GM19468 (cell line): ENCODE results near the gene MRPL30.
"Not testable (repeated sequence)": the region's sequence is repeated elsewhere in the genome, so short reads cannot be mapped to it uniquely, and the experiment has no call there.

Experiments
- ATAC-seq: cut with Tn5 transposase; IDR thresholded peaks from one replicate; pipeline ENCODE4 v1.9.1; 2021; ENCODE audit warnings: mild to moderate bottlenecking, moderate library complexity, moderate number of reproducible peaks; ENCODE audit not compliant: unreplicated experiment; ENCODE audit errors: extremely low read depth

MRPL30 gene

DNA sequence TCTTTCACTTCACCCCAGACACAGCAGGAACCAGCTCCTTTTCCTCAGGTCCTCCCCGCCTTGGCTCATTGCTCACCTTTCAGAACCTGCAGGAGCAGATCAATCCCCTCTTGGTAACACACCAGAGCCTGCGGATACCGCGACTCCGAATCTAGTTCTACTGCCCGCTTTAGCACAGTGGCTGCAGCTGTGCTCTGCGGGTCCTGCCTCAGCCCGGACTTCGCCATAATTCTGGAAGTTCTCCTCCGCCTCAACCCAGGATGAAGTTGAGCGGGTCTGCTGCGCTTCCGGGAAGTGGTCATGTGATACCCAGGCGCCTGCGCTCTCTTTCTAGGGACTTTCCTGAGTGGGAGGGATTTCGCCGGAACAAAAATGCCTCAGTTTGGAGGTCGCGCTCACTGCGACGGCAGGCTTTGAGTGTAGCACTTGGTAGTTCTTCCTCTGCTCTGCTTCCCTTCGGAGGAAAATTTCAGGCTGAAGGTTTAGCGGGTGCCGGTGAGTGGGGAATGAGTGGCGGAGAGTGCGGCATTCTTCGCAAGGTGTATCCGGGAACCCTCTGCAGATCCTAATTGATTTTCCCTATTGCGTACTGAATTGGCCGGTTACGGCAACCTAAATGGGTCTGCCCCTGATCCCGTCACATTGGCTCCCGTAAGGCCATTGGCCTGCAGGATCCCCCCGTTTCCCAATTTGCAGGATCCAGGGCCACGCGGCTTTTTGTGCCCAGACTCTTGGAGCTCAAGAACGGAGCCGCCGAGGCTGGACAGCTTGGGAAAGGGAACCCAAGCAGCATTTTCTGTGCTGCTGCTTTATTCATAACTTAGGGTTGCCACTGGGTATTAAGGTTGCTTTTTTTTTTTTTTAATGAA lies at the start of gene MRPL30, which contains the start of gene MITD1:
MRPL30 (plus strand) TSS at position 430 of the 869 bp plus-strand sequence. CDS start 5,020 bp downstream, outside the sequence.
MITD1 (minus strand) TSS at position 304 of the 869 bp plus-strand sequence; CDS start at position 227, 77 bp downstream.
- ATAC-seq: peak; percentile 78

DNA sequence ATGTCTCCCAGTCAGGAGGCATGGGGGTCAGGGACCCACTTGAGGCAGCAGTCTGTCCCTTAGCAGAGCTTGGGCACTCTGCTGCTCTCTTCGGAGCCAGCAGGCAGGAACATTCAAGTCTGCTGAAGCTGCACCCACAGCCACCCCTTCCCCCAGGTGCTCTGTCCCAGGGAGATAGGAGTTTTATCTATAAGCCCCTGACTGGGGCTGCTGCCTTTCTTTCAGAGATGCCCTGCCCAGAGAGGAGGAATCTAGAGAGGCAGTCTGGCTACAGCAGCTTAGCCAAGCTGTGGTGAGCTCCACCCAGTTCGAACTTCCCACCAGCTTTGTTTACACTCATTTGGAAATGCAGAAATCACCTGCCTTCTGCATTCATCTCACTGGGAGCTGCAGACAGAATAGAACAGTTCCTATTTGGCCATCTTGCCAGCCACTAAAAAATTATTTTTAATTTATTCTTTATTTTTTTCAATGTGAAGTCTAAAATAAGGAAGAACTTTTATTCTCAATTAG lies 45.9 kb upstream of the MRPL30 start:
- ATAC-seq: not testable (repeated sequence)

DNA sequence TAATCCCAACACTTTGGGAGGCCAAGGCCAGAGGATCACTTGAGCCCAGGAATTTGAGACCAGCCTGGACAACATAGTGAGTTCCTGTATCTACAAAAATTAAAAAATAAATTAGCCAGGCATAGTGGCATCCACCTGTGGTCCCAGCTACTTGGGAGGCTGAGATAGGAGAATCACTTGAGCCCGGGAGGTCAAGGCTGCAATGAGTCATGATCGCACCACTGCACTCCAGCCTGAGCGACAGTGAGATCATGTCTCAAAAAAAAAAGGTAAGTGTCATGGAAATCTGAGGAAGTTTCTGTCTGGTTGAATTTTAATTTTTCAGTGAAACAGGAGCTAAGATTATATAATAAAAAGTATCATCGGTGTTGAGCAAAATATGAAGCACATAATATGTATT lies 42.0 kb upstream of the MRPL30 start:
- no peak for ATAC-seq

DNA sequence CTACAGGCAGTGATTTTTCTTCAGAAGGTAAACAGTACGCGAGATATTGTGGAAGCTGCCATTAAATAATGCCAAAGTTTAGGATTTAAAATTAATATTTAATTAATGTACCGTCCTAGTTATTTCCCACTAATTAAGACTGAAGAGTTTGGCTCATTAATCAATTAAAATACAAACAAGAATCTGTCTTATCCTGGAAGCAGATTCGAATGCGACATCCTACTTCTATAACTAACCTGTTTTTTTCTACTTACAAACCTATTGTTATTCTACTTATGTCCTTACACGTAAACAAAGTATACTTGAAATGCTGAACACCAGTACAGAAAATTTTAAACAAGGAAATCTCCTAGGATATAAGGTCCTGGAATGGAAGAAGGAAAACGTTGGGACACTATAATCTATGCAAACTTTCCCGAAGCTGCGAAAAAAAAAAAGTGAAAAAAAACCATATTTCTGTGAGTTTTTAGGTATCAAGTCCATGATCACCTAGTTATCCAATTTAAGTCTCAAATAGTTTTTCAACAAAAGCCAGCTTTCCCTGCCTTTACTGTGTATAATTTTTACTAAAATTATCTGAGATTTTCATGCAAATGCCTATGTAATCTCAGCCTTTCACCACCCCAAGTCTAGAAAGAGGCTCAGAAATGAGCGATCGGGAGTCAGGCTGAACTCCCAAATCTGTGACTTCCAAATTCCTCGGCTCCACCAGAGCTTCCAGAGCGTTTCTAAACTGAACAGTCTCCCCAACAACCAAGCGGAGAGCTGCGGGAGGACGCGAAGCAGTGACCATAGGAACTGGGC lies 40.7 kb upstream of the MRPL30 start:
- ATAC-seq: no peak

DNA sequence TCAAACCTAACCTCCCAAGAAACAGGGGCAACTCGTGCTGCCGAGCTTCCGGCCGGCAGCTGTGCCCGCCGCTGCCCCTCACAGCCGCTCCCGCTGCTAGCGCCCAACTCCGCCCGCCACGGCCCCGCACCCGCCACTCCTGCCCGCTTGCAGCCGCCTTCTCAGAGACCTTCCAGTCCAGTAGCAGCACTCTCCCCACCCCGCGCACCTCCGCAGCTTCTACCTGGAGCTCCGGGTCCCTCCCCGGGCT lies 40.2 kb upstream of the MRPL30 start:
- ATAC-seq: peak; percentile 7

DNA sequence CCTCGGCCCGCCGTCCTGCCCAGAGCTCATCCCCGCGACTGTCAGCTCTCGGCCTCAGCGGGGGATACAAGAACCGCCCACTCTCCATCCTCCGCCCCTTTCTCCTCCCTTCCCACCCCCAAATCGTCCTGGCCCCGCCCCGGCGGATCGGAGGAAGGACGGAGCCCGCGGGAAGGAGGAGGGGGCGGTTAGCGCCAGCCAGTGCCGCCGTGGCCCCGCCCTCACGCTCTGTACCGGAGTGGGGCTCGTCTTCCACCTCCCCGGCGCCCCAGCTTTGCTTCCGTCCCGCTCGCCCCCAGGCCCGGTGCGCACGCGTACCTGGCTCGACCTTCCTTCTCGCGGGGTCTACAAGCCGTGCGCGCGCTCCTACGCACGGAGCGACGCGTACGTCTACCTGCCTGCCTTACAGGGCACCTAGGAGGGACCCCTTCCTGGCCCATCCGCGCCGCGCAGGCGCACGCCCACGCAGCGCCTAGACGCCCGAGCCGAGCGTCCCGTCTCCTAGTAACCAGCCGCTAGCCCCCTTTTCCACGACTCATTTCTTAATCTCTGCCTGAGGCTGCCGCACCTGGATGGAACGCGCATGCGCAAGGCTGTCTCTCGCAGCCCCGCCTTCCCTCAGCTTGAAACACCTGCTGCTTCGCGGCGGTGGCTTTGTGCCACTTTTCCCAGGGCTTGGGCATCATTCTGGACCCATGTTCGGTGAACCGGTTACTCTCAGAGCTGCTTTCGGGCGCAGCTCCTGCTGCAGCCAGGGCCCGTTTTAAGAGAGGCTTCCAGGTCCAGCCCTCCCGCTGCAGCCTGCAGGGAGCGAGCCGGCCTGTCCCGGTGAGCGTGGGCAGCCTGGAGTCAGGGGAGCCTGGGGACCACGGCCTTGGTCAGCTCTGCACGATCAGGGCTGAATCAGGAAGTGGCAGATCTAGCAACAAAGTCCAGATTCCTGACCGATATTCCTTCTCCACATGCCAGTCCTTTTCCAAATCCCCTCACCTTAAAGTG lies 39.6 kb upstream of the MRPL30 start, which contains the start of gene C2orf15:
C2orf15 (plus strand) TSS at position 598 of the 999 bp plus-strand sequence. CDS start 8,852 bp downstream, outside the sequence.
- peak; percentile 72 for ATAC-seq

DNA sequence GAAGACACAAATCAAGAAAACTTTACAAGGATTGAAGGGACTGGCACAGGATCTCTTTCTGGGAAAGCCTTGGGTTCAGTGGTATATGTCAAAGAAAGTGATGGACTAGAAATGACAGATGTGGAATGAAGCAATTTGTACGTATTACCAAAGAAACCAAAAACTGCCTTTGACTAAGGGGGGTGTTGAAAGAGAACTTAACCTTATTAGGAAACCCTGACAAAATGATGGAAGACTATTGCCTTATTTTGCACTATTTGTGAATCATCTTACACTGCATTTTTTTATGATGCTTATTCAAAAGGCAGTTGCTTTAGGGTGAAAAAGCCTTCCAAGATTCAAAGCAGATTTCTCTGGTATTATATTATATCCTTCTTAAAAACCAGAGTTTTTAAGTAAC lies 30.3 kb upstream of the MRPL30 start:
- ATAC-seq: no peak

DNA sequence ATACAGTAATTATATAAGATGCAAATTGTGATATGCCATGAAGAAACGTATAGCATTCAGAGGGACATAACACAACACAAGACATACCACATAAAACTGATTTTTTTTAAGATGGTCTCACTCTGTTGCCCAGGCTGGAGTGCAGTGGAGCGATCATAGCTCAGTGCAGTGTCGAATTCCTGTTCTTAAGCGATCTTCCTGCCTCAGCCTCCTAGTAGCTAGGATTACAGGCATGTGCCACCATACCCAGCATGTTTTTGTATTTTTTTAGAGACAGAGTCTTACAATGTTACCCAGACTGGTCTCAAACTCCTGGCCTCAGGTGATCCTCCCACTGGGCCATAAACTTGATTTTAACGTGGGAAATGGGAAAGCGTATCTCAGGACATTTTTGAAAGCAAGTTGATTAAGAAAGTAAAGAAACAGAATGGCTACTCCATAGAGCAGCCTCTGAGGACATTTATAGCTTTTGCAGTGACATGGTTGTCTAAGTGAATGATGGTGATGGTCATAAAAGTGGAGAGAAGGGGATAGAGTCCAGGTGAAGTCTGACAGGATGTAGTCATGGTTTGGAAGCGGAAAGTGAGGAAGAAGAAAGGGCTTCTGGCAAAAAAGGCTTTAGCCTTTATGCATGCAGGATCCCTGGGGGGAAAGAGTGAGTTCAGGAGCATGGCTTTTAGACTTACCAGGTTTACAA lies 28.6 kb upstream of the MRPL30 start:
- ATAC-seq: no peak

DNA sequence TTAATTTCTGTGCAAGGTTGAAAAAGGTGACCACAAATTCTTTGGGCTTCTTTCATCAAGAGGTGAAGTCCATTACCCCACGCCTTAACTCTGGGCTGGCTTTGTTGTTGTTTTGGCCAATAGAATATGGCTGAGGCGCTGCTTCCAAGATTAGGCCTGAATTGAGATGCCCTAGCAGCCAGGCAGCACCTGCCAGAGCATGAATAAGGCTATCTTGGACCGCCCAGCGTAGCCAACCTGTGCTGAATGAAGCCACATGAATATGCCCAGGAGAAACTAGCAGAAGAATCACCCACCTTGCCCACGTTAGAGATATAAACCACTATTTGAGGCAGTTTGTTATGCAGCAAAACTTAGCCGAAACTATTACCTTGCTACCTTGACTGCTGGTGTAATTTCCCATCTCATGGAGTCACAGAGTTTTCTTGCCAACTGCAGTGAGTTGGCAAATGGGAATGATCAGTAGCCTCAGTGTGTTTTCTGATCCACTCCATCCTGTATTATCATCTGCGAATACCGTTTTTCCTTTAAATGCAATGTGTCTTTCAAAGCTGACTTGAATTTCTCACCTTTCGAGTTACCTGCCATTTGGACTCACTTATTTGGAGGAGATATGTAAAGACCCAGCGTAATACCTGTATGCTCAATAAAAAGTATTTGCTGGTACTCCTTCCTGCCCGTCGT lies 26.9 kb upstream of the MRPL30 start:
- no peak for ATAC-seq

DNA sequence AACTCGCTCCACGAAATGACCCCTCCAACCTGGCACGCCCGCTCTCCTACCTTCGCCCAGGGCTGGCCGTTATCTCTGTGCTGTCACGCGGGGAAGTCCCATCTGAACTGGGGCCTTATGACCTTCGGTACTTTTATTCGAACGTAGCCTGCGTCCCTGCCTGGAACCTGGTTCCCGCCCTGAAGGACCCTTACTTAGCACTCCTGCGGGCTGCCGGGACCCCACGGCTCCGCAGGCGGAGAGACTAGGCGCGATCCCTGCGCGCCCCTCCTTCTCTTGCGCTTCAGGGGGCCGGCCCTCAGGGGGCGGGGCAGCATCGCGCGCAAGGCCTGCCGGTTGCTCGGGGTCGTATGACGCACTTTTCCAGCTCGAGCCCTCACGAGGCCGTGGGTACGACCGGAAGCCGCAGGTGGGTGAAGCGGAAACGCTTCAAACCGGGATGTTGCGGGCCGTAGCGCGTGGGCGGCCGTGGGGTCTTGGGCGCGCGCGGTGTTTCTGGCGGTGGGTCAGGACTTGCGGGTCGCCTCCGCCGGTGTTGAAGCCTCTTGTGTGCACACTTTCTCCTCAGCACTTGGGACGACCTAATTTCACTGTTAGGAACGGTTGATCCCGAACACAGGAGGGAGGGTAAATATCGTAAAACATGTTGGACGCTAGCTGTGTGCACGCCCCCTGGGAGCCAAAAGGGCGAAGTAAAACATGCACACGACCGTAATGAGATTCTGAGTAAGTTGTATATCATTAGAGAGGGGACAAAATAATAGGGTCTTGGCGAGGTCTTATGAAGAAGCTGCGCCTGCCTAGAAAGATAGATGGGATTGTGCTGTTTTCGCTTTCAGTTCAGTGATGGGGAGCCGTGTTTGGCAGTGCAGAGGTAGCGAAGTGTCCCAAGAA lies 26.1 kb upstream of the MRPL30 start, which contains the start of the genes LIPT1 and TSGA10:
LIPT1 (plus strand) TSS at position 325 of the 894 bp plus-strand sequence. CDS start 6,991 bp downstream, outside the sequence.
TSGA10 (minus strand) TSS at position 300 of the 894 bp plus-strand sequence. CDS start 45,503 bp downstream, outside the sequence.
- ATAC-seq: peak; percentile 89

DNA sequence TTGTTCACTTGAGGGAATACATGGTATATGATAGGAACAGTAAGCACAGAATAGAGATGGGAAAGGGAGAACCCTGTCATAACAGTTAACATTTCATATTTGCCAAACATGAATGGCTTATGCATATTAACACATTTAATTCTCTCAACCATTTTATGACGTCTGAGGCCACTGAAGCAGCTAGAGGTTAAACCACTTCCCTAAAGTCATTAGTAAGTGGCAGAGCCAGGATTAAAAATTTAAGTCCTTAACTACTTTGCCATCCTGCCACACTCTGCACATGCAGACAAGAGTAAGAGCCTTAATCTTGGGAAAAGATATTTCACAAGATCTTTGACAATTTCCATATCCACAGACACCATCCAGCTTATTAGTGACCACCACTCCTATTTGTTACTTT lies 24.1 kb upstream of the MRPL30 start:
- ATAC-seq: no peak

DNA sequence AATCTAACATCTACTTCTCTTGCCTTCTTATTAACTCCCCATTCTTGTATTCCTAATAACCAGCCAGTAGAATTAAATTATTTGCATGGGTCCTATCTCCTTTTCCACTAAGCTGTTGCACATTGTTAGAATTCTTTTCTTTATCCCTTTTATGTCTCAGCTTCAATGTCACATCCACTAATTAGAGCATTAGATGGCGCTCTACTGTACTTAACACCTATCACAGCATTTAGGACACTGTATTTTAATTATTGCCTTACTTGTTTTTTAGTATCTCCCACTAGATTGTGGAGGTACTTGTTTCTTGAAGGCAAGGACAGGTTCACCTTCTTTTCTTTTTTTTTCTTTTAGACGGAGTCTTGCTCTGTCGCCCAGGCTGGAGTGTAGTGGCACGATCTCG lies 22.4 kb upstream of the MRPL30 start:
- no peak for ATAC-seq

DNA sequence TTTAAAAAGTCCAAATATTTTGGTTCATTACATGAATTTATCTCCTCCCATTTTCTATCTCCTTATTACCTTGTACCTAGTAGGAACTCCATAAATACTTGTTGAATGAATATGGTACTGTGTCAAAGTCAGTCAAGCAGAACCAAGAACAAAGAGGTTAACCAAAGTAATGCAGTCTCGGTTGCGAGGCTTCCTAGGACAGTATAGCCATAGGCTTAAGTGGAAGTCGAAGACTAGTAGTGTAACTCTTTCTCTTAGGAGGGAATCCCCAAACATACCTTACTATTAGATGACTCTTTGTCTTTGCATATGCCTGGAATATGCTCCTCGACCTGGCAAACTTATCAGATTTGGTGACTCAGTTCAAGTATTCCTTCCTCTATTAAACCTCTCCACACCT lies 21.4 kb upstream of the MRPL30 start:
- ATAC-seq: no peak

DNA sequence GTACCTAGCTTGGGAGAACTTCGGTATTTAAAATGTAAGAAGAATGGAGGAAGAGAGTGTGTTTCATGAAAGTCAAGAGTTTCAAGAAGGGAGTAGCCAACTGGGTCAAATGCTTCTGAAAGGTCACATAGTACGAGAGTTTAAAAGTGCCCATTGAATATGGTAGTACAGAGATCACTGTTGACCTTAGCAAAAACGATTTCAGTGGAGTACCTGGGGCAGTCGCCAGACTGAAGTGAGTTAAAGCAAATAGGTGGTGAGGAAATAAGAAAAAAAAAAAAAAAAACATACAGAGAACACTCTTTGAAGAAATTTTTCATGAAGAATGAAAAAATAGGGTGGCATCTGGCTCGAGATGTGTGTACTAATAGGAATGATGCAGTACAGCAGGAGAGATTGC lies 14.8 kb upstream of the MRPL30 start:
- no peak for ATAC-seq

DNA sequence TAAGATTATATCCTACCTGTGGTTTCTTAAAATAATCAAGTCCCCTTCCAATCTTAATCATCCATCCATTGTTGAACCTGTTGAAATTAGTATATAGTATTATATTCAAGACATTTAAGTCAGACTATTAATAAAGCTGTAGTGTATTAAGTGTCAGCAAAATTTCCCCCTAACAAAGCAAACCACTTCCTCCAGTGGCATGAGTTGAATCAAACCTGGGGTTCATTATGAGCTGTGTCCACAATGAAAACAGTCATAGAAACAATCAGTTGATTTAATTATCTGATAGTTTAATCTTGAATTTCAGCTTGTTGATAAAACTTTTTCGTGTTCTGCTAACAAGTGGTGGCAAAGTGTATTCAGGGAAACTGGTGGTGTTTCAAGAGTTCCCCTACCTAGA lies 11.4 kb upstream of the MRPL30 start:
- no peak for ATAC-seq

DNA sequence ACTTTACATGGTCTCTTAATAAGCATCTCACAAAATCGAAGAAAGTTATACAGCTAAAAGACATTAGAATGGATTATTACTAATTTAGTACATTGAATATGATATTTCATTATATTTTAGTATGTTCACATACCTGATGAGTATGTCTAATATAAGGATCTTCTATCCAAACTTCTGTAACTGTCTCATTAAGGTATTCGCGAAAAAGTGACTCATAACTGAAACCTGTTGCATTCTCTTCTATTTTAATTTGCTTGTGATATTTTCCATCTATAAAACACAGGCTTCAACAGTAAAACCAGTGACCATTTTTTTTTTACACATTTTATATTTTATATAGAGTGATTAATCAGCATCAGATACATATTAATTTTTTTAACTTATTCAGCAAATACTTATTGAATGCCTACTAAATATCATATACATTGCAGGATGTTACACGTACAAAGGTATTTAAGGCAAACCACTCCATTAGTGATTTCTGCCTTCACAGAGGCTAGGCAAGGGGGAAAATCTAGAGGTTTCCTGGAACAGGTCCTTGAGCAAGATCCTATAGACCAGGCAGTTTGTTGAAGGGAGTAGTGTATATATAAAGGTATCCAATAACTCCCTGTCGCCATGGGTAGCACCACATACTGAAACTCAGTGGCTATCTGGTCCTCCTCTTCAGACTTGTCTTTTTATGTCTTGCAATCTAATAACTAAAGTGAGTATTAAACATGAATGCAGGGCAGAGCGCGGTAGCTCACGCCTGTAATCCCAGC lies 9.4 kb upstream of the MRPL30 start:
- ATAC-seq: no peak

DNA sequence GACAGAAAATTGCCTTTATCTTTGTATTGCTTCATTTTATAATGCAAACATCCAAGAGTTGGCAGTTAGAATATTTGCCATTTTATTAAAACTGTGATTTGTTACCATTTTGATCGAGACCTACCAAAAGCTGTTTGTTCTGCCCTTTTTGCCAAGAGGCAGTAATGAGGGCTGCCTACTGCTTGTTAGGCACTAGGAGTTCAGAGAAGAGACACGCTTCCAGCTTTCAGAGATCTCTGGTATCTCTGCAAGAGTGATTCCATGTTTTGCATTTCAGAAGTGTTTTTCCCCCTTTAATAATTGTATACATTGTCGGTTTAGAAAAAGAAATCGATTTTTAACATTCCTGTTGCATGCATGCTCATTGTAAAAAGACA lies 628 bp downstream of the MRPL30 start:
- no peak for ATAC-seq
